GM12865 (cell line): Measurements from ENCODE around the gene GCKR.

Experiments
- DNase-seq: peaks from one replicate; pipeline ENCODE4 v3.0.0; 2010; ENCODE audit warnings: low read depth
- H3K4me3 ChIP-seq: 2 replicates; pipeline ENCODE4 v1.5.1; 2011; ENCODE audit warnings: mild to moderate bottlenecking, low read depth, low read length, control low read depth
- CTCF ChIP-seq: IDR thresholded peaks from 2 replicates; pipeline ENCODE4 v1.5.1; 2011; ENCODE audit warnings: low read length, control low read depth, low read depth, inconsistent platforms; ENCODE audit not compliant: insufficient read depth; ENCODE audit errors: missing control alignments

The GCKR gene

GRCh38 chr2:27496357-27497287 is at the start of gene GCKR:
Gene GCKR, plus strand, starts transcription at chr2:27496839. Its CDS starts 66 bp downstream, at chr2:27496905.
- H3K4me3 ChIP-seq = no peak within 1 kb of the TSS
- no peak for DNase-seq
- no peak for TF ChIP-seq CTCF

- TF ChIP-seq CTCF = no peak
- no peak for DNase-seq
- no peak overlapping the region for H3K4me3 ChIP-seq
These were observed 48.3 kb upstream of the GCKR start for GRCh38 chr2:27448381-27448780.

- TF ChIP-seq CTCF = no peak
- DNase-seq = no peak
- no peak overlapping the region for H3K4me3 ChIP-seq
These were observed 45.5 kb upstream of the GCKR start for GRCh38 chr2:27451095-27451494.

GRCh38 chr2:27453968-27454367 is 42.7 kb upstream of the GCKR start:
- DNase-seq = no peak
- no peak overlapping the region for H3K4me3 ChIP-seq
- no peak for TF ChIP-seq CTCF

GRCh38 chr2:27461118-27461517 is 35.5 kb upstream of the GCKR start:
- no peak for DNase-seq
- no peak overlapping the region for H3K4me3 ChIP-seq
- TF ChIP-seq CTCF = no peak

GRCh38 chr2:27464443-27464842 is 32.2 kb upstream of the GCKR start:
- H3K4me3 ChIP-seq = no peak overlapping the region
- DNase-seq = no peak
- no peak for TF ChIP-seq CTCF

- no peak for TF ChIP-seq CTCF
- H3K4me3 ChIP-seq = no peak overlapping the region
- no peak for DNase-seq
These were observed 24.7 kb upstream of the GCKR start for GRCh38 chr2:27471961-27472360.
